Embryonic facial prominence (tissue), 1 donor: ENCODE results near the gene JAG1.
"Not testable (repeated sequence)": the region's sequence is repeated elsewhere in the genome, so short reads cannot be mapped to it uniquely, and the experiment has no call there.

ENCODE experiments used
- DNase-seq: peaks from one replicate; pipeline ENCODE4 v3.0.0-alpha.2; 2016; ENCODE audit errors: extremely low spot score

The JAG1 gene

DNA sequence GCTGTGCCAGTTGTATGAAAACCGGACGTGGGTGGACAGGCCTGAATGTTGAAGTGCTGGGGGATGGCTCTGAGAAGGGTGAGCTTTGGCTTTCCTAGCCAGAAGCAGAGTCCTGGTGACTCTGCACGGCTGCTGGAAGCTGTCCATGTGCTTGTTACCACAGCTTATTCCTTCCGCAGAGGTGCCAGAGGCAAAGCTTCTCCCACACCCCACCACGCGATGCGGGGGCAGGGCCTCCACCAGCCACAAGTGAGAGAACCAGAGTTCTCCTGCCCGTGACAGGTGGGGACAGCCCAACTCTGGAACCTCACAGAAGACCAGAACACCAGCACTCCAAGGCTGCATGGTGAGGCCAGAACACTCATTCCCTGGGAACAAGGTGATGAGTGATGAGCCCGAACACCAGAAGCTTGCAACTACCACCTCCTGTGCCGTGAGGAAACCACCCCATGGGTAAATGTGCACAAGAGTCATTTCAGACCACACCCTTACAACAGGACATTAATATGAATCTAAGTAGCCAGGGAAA is 36.7 kb downstream of the JAG1 start:
- DNase-seq: no peak

DNA sequence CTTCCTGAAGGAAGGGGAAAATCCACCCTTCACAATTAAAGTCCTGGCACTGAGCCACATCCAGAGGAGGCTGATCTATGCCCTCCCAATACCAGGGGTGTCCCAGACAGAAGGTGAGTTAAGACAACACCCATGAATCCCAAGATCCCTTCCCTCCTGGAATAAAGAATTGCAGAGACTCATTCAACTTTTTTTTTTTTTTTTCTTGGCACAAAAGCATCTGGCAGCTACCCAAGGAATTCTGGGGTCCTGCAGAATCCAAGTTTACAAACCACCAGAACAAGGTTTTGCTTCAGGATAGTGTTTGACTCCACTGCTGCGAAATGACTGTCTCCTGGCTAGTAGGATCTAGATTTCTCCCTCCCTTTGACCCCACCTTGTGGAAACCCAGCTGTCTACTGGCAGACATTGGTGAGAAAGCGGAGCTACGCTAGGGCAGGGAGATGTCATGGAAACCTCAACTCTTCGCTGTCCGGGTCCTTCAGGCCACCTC is 37.4 kb downstream of the JAG1 start:
- no peak for DNase-seq

DNA sequence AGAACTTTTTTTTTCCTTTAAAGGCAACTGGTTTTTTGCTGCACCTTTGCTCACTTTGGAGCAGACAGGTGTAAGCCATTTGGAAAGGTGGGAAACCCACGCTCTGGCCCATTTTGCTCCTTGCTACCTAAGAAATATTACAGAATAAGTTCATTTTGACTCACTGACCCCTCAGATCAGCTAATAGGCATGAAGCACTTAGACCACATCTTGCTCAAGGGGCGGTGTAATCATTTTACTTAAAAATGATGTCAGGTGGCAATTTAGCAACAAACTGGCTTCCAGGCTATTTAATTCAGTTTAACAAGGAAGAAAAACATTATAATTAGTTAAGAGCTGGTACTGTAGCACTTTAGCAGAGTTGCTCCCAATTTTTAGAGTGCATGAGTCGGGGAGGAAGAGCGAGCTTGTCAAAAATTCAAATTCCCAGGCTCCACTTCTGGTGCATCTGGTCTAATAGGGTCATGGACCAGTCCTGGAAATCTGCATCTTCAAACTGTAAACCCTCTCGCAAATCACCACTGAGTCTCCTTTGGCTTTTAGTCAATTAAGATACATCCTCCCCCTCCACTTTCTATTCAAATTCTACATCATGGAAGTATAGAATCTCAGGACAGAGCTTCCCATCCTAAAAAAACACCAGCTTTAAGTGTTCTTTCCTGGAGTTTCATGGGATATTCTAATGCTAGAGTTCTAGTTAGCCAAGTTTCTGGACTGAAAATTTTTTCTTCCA is 38.2 kb downstream of the JAG1 start:
- DNase-seq: no peak

DNA sequence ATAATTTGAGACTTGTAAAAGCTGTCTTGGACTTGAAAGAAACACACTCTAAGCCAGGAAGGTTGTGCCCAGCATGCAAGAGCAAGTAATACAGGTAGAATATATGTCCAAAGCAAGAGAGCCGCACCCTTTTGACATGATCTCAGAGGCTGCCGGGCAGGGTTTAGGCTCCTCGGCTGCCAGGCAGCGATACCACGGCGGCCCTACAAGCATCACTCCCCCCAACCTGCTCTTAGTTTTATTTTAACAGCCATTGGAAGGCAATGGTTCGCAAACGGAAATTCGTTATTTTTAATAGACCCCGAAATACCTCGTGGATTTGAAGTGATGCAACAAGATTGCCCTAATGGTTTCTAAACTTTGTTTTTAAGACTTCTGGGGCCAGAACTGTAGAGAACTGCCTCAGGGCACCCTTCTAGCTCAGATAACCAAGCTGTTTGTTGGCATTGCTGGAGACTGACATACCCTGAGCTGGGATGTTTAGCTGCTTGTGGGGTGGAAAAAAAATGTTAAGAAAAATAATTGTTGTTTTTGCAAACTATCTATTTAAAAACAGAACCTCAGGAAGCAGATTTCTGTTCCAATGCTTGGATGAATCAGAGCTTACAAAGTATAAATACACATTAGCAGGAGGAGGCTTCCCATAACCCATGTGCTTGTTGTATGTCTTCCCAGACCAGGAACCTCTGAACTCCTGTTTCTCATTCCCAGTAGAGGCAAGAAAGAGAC is 39.0 kb downstream of the JAG1 start:
- no peak for DNase-seq

DNA sequence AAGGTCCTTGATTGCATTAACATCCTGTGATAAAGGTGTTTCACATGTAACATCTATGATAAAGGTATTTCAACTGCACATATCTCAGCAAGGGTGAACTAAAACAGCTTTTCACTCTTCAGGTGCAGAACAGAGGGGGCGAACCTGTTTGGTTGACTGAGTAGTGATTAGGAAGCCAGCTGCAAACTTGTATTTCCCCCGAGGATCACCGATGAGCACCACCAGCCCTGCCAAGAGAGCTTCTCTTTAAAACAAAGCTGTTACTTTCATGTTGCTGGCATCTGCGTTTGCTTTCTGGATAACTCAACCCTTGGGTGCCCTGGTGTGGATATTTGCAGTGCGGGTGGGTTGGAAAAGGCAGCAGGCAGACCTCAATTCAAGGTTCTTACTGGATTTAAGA is 39.6 kb downstream of the JAG1 start:
- no peak for DNase-seq

DNA sequence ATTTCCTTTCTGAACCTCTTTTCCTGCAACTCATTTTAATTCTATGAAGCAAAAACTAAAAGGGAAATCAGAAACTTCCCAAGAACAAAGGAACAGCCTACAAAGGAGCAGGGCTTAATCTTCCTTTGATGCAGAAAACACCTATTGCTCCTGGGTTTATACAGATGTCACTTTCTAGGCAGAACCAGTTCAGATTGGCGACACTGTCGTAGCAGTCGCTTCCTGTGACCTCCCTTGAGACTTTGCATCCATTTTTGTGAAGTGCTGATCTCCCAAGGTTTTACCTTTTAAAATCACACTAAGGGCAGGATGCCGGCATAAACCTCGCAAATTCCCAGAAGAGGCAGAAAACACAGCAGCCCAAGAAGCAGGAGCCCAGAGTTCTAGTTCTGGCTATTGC is 40.1 kb downstream of the JAG1 start:
- no peak for DNase-seq

DNA sequence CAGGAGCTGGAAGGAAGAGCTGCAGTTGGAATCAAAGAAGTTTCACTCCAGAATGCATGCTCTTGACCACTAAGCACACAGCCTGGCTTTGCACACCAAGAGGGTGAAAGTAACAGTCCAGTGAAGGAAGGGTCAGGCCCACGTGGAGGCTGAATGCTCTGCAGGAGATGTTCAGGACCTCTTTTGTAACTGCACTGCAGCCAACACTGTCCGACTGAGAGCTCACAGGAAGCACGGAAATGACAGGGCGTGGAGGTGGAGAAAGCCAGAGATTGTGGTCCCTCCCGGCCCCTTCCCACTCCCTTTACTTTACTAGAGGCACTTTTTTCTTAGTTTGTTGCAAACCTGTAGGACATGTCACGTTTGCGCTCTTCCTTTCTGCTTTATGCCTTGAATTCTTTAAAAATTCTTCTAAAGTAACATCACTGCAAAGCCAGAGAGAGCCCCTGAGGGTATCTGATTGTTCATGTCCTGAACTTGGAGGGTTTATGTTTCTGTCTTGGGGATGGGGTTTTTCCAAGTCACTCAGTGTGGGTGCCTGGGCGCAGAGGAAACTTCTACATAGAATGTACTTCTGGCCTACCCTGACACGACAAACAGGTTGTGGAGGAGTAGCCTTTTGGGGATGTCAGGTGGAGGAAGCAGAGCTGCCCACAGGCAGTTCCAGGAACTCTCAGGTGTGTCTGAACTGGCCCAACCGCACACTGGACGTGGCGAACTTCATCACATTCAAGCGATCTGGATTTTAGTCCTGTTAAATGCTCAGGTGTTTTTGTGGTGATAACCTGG is 40.9 kb downstream of the JAG1 start:
- no peak for DNase-seq

DNA sequence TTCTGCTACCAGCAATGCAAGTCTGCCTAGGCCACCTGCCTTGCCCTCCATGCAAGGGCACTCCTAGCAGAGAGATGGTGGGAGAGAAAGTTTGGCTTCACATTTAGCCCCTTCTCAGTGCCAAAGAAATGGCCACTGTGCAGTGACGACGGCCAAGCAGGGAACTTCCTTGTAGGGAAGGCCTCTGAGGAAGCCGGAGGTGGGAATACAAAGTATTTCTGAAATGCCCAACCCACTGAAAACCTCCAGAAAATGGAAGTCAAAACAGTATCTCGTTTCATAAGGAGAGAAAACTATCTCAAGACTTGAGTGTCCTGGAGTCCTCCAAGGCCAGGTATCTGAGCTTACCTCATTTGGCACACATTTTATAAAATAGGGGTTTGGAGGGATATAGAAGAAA is 42.7 kb downstream of the JAG1 start:
- no peak for DNase-seq

DNA sequence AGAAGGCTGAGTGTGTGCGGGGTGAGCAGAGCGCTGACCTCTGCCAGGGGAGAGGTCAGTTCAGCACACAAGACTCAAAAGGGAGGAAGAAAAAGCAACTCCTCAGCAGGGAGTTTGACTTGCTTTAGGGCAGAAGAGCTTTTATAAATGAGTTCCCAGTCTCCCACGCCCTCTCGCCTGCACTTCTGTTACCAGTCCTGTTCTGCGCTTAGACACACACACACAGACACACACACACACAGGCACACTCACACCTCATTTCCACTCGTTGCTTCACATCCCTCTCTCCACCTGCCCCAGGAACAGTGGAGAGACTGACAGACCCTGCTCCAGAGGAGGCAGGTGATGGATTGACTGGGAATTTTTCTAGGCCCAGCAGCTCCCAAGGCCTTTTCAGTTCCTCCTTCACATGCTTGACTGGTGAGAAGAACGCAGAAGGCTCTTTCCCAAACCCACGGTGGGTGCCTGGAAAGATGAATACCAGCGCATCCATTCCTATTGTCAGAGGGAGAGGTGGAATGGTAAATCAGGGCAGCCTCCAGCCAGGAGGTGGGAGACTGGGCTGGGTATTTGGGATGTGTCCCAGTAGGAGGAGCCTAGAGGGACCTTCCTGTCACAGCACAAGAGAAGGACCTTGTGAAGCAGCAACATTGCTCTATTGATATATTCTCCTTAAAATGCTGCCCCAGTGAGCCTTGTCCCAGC is 43.7 kb downstream of the JAG1 start:
- no peak for DNase-seq

DNA sequence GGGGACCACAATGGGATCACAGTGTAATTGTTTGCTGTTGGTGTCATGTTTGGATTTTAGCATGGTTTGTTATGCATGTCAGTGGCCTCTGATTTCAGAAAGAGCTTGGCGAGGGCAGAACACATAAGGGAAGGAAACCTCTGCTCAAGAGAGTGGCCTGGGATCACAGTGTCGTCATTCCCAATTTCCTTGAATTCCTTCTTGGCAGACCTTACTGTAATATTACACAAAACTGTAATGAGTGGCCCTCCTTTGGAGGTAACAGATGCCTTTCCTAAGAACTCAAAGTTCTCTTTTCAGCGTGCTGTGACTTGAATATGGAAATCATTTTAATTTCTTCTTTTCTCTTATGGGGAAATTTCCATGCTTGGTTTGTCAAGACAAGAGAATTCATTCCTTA is 46.9 kb downstream of the JAG1 start:
- DNase-seq: no peak

DNA sequence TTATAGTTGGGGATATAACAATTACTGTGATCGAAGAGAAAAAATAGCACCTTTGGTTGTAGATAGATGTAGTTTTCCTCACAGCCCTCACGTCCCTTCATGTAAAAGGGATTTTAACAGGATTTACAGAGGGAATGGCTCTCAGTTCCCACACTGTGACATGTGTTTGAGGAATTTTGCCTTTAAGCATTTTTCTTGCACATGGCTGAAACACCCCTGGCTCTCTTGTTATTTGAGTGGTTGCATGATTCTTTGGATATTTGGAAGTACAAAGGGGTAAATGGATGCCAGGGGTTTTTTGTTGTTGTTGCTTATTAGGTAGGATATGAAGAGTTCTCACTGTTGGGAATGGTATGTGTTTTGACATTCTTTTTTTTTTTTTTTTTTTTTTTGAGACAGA is 48.2 kb downstream of the JAG1 start:
- no peak for DNase-seq

DNA sequence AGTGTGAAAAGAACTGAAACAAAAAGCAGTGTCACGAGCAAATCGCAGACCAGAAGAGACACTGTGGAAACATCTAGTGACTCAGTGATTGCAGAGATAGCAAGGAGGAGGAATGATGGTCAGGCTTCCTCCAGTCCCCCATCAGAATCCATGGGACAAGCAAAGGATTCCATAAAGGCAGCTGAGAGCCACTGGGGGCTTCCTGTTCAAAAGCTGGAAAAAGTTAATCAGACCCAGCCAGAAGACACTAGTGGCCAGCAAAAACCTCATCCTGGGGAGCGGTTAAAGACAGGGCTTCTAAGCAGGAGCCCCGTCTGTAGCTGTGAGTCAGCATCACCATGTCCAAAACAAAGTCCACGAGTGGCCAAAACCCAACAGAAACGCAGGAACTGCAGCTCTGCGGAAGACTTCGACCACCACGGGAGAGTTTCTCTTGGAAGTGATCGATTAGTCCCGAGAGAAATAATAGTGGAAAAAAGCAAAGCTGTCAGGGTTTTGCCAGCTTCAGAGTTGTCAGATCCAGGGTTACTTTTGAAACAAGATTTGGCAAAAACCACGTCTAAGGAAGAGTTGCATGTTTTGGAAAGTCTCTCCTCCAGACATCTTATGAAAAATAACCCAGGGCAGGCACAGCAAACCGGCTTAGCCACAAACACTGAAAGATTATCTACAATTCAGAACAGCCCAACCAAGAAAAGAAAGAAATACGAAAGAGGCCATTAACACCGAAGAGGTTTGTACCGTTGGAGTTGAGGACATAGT is 51.0 kb downstream of the JAG1 start:
- DNase-seq: no peak

DNA sequence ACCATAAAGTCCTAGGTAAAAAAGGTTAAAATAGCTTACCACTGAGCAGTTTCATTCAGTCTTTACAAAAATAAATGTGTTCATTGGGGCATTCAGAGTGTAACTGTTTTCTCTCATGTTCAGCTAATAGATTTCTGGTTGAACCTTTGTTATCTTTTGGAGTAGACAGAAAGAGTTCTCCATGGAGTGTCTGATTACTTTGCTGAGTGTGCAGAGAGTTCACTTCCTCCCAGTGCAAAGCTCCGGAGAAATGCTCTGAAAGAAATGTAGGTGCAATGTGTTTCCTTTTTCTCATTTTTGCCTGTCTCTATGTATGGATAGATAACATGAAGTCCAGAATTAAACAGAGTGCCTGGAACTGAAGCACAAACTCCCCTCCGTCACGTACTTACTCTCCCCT is 52.6 kb downstream of the JAG1 start:
- DNase-seq: no peak

DNA sequence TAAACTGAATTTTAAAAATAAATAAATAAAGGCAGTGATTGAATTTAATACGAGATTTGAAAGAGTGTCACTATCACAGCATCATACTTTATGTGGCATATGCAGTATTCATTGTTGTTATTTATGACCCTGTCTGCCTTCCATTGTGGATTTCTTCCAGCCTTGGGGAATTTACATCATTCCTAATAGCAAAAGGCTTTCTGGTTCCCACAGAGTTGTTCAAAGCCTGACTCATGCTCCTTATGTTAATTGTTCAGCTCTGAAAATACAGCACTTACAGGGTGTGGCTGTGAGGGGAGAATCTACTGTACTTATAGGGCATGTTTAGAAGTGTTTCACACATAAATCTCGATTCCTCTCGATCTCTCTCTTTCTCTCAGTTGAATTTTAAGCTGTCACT is 54.4 kb downstream of the JAG1 start:
- no peak for DNase-seq

DNA sequence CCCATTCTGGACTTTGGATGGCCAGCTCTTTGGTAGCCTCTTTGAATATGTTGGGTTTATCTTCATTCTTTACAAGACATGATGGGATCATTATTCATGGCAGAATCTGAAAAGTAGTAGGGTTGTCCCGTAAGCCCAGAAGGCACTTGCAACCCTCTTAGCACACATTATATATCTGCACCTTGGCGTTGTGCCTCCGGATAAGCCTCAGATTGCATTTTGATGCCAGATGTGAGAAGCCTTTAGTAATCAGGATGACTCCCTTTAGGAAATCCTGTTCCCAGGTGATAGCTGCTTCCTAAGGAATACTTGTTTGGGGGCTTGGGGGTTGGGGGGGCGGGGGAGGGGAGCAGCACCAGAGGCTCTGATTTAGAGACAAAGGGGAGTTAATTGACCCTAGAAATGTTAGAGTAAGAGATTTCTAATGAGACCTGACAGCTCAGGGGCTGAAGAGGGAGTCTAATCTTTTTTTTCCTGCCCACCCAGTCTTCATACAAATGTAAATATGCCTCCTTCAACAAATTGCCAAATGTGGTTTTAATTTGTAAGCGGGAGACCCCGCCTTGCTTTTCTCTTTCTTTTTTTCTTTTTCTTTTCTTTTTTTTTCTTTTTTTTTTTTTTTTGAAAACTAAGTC is 55.1 kb downstream of the JAG1 start:
- DNase-seq: peak; percentile 39

DNA sequence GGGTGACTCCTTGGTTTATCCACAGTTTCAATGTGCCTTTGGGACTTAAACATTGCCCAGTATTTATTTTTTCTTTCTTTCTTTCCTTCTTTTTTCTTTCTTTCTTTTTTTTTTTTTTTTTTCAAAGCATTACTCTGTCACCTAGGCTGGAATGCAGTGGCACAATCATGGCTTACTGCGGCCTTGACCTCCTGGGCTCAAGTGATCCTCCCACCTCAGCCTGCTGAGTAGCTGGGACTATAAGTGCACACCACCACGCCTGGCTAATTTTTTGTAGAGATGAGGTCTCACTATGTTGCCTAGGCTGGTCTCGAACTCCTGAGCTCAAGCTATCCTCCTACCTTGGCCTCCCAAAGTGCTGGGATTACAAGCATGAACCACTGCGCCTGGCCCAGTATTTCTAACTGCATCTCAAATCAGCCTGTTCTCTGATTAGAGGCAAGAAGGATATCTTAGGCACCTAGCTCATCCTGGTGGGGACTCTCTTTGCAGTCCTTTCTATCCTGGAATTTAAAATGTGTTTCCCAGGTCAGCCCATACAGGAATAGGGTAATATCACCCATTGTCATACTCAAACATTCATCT is 56.2 kb downstream of the JAG1 start:
- not testable (repeated sequence) for DNase-seq

DNA sequence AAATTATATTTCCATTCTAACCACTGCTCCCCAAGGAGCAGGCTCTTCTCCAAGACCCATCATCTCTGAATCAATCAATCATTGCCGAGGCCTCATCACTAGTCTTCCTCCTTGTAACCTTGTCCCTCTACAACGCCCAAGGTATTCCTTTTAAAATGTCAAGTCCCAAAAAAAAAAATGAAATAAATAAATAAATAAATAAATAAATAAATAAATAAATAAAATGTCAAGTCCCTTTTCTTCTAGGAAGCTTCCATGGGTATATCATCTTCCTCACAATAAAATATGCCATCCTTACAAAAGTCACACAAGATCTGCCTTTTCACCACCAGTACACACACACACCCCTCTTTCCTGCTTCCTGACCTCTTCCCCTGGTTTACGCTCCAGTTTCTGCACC is 57.6 kb downstream of the JAG1 start:
- no peak for DNase-seq

DNA sequence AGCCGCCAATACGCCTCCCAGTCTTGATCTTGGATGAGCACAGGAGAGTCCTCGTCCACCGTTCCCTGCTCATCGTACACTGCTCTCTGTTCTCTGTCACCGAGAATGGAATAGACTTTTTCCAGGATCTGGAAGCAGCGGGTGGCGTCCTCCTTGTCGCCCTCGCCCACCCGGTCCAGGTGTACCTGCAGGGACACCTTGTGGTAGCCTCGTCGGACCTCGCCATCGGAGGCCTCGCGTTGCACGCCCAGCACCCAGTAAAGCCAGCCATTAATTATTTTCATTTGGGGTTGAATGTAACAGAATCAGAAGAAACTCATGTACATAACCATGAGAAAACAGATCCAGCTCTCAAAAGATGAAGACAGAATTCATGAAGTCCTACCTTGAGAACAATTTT is 59.9 kb downstream of the JAG1 start:
- DNase-seq: no peak

DNA sequence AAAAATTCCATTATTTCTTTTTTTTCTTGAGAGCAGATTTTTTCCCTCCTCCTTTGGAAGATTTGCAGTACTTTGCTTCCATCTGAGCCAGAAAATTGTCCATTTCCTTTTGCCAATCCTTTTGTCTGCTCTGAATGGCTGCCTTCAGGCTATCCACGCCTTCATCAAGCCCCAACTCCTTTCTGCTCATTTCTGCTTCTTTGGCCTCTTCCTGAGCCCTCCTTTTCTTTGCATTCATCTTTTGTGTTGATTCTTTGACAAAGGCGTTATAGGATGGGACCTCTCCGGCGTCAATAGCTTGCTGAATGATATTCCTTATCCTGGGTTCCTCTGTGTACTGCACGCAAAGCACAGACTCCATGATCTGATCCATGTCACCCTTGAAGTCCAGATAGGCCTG is 60.4 kb downstream of the JAG1 start:
- DNase-seq: not testable (repeated sequence)

DNA sequence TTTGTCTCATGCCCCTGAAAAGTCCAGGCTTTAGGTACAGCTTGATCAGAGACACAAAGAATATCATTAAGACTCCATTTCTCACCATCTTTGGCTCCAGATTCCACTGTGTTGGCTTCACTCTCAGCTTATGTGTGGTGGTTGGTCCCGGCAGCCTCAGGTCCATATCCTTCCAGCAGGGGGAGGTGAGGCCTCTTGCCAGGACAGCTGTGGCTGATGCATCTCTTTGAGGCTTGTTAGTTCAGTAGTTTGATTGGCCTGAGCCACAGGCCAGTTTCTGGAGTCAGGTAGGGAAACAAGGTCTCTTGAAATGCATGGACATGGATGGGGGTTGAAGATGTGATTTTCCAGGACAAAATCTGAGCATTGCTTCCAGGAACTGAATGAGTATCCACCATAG is 62.4 kb downstream of the JAG1 start:
- DNase-seq: no peak
